ENCODE measurements around the gene ATOH8.

ATOH8 gene

GRCh38 chr2:85802354-85803103 lies 48.7 kb downstream of the ATOH8 start:
- TF ChIP-seq ZNF274 (IDR thresholded peaks at IDR 0.05; ENCODE audit: low read depth, low read length), result no peak

GRCh38 chr2:85803704-85804425 lies 50.1 kb downstream of the ATOH8 start:
- no peak overlapping the region for H3K4me3 ChIP-seq (ENCODE audit: low read length)
- no peak for TF ChIP-seq ZNF274 (IDR thresholded peaks at IDR 0.05; ENCODE audit: low read depth, low read length)

More at GRCh38 chr2:85802354-85803103, 48.7 kb downstream of the ATOH8 start:
- no peak overlapping the region for H3K4me3 ChIP-seq (ENCODE audit: low read length)

- H3K4me3 ChIP-seq (ENCODE audit: low read length), result no peak overlapping the region
- no peak for TF ChIP-seq ZNF274 (IDR thresholded peaks at IDR 0.05; ENCODE audit: low read depth, low read length)
Observed at GRCh38 chr2:85804583-85804982, 50.8 kb downstream of the ATOH8 start.

GRCh38 chr2:85806358-85807118 lies 52.7 kb downstream of the ATOH8 start:
- H3K4me3 ChIP-seq (ENCODE audit: low read length), result no peak overlapping the region
- no peak for TF ChIP-seq ZNF274 (IDR thresholded peaks at IDR 0.05; ENCODE audit: low read depth, low read length)

GRCh38 chr2:85807756-85808155 lies 54.0 kb downstream of the ATOH8 start:
- TF ChIP-seq ZNF274 (IDR thresholded peaks at IDR 0.05; ENCODE audit: low read depth, low read length), result no peak
- no peak overlapping the region for H3K4me3 ChIP-seq (ENCODE audit: low read length)

- no peak overlapping the region for H3K4me3 ChIP-seq (ENCODE audit: low read length)
- TF ChIP-seq ZNF274 (IDR thresholded peaks at IDR 0.05; ENCODE audit: low read depth, low read length), result no peak
Observed at GRCh38 chr2:85810371-85811179, 56.8 kb downstream of the ATOH8 start.

DNA sequence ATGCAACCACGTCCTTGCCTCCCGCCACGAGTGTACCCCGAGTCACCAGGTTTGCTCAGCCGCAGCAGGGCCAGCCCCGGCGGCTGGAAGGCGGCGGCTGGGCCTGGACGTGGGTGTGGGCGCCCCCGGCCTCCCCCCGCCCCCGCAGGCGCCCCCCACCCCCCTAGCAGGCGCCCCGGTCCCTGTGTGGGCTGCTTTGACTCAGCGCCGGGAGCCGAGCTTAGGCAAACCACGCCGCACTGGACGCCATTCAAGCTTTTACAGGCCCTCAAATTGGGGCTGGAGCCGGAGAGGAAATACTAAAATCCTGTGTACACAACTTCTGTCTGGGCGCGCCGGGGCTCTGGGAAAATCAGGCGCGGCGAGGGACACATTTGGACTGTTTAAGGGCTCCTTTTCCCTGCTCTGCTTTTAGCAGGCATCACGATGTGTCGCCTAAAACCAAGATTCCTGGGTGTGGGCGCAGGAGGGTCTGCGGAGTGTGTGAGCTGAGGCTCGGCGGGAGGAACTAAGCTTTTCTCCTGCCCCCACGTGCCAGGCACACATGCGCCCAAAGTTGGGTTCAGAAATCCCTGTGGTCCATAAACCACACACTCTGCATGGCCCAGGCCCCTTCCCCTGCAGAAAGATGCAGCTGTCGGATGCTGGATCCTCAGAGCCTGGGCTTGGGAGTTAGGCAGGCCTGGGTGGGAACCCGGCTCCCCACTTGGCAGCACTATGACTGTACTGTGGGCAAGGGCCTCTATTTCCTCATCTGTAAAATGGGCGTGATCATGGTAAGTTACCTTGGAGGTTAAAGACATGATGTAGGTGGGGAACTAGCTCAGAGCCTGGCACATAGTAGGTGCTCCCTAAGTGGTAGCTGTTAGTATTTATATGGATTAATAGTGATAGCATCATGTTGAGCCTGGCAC lies 57.6 kb downstream of the ATOH8 start:
- no peak overlapping the region for H3K4me3 ChIP-seq (ENCODE audit: low read length)
- TF ChIP-seq ZNF274 (IDR thresholded peaks at IDR 0.05; ENCODE audit: low read depth, low read length), result no peak

DNA sequence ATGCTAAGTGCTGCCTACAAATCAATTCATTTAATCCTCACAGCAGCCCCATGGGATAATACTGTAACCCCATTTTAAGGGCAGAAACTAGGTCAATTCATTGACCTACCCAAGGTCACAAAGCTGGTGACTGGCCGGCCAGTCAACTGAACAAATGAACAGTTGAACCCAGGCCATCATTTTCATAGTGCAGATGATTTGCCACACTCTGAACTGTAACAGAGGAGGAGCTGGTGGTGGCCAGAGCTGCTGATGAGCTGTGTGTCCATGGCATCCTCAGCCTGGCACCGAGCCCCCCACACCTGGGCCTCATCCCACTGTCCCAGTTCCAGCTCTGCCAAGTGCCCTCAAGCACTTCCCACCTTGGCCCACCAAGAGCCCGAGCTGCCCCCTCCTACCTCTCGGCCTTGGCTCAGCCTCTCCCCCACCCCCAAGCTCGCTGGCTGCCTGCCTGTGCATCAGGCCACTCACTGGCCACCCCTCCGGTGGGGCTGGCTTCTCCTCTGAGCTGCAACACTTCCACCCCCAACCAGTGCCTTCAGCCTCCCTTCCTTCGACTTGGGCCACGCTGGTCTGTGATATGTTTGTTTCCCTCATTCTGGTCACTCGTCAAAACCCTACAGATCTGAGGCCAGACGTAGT lies 58.4 kb downstream of the ATOH8 start:
- TF ChIP-seq ZNF274 (IDR thresholded peaks at IDR 0.05; ENCODE audit: low read depth, low read length), result no peak

GRCh38 chr2:85813211-85813981 lies 59.6 kb downstream of the ATOH8 start:
- no peak overlapping the region for H3K4me3 ChIP-seq (ENCODE audit: low read length)
- TF ChIP-seq ZNF274 (IDR thresholded peaks at IDR 0.05; ENCODE audit: low read depth, low read length), result no peak

More for the DNA sequence above, 58.4 kb downstream of the ATOH8 start:
- H3K4me3 ChIP-seq (ENCODE audit: low read length), result no peak overlapping the region

GRCh38 chr2:85813982-85814801 lies 60.4 kb downstream of the ATOH8 start:
- no peak for TF ChIP-seq ZNF274 (IDR thresholded peaks at IDR 0.05; ENCODE audit: low read depth, low read length)
- no peak overlapping the region for H3K4me3 ChIP-seq (ENCODE audit: low read length)

Data from GM08714 (cell line).